ENCODE results near the gene COQ5. TPM values are rescaled to one million over a fixed set of nuclear protein-coding genes. Genes with fewer than 3 reads are reported as not detected.

Gene COQ5
- polyA plus RNA-seq, 1 experiment, result 27.7 TPM

GRCh38 chr12:120457133-120457532 is 71.8 kb downstream of the COQ5 start:
- ChIA-PET CTCF (interaction anchor here (0.6 to 6.5 kb wide), 6 partner anchors 11 to 124 kb away, joined by 3 to 57 read pairs (median 3); partner anchors contain the start of genes POP5 and SRSF9), POLR2A (no interaction called here)
- DNase-seq (ENCODE audit: low read depth), result no peak
- Histone ChIP-seq H3K36me3 (ENCODE audit: control insufficient read depth, insufficient read depth, low read length) (peaks cover 27% of the 10 kb centered on the region), H3K27me3 (ENCODE audit: control insufficient read depth, insufficient read depth, low read length) (no peaks in the 10 kb centered on the region), H3K4me3 (ENCODE audit: low read depth, low read length) (no peak overlapping the region)
- peak; percentile 45; the same call in 1 of the 2 replicates for TF ChIP-seq CTCF (IDR thresholded peaks at IDR 0.05; ENCODE audit: insufficient read depth, low read depth, low read length)

- ChIA-PET CTCF (interaction anchor here (6.5 kb wide), 1 partner anchor 12 kb away, joined by 57 read pairs; the partner anchor contains the start of gene SRSF9), POLR2A (interaction anchor here (0.6 kb wide), 1 partner anchor 324 kb away, joined by 6 read pairs; no protein-coding TSS in a partner anchor)
- peaks cover 19% of the 10 kb centered on the region for H3K36me3 ChIP-seq (ENCODE audit: control insufficient read depth, insufficient read depth, low read length)
- no peak overlapping the region for H3K4me3 ChIP-seq (ENCODE audit: low read depth, low read length)
- H3K27me3 ChIP-seq (ENCODE audit: control insufficient read depth, insufficient read depth, low read length), result no peaks in the 10 kb centered on the region
- no peak for DNase-seq (ENCODE audit: low read depth)
- TF ChIP-seq CTCF (IDR thresholded peaks at IDR 0.05; ENCODE audit: insufficient read depth, low read depth, low read length), result no peak
Measured at GRCh38 chr12:120455302-120455701, 73.7 kb downstream of the COQ5 start.

GRCh38 chr12:120453977-120454376 is 75.0 kb downstream of the COQ5 start:
- no peak overlapping the region for H3K4me3 ChIP-seq (ENCODE audit: low read depth, low read length)
- ChIA-PET CTCF (interaction anchor here (0.7 to 6.5 kb wide), 4 partner anchors 12 to 36 kb away, joined by 3 to 57 read pairs (median 4); partner anchors contain the start of gene SRSF9), POLR2A (interaction anchor here (0.7 kb wide), 1 partner anchor 9 kb away, joined by 3 read pairs; no protein-coding TSS in a partner anchor)
- TF ChIP-seq CTCF (IDR thresholded peaks at IDR 0.05; ENCODE audit: insufficient read depth, low read depth, low read length), result peak; percentile 64
- H3K36me3 ChIP-seq (ENCODE audit: control insufficient read depth, insufficient read depth, low read length), result peaks cover 13% of the 10 kb centered on the region
- DNase-seq (ENCODE audit: low read depth), result no peak
- no peaks in the 10 kb centered on the region for H3K27me3 ChIP-seq (ENCODE audit: control insufficient read depth, insufficient read depth, low read length)

Small RNA genes lying within 50 kb of the gene (small RNA-seq; reads per million reads assigned to genes)
- not detected for gene RF00019 (ENCODE audit: insufficient read length, low read depth, low replicate concordance)

Other genes starting within 250 kb of the COQ5 start
- not detected in 2 replicates for gene RNU4-2, start 237.3 kb downstream of the COQ5 start, polyA plus RNA-seq (2011; rRNA removed)
- gene RNU4-1, start 235.9 kb downstream of the COQ5 start, polyA plus RNA-seq (2011; rRNA removed), result not detected in 2 replicates
- 1.2 and 1.5 TPM in 2 replicates for gene SIRT4, start 226.8 kb downstream of the COQ5 start, polyA plus RNA-seq (2011; rRNA removed)
- not detected in 2 replicates for gene PLA2G1B, start 201.4 kb downstream of the COQ5 start, polyA plus RNA-seq (2011; rRNA removed)
- not detected in 2 replicates for gene MSI1, start 160.0 kb downstream of the COQ5 start, polyA plus RNA-seq (2011; rRNA removed)
- 362 and 557 TPM in 2 replicates for gene COX6A1, start 91.0 kb downstream of the COQ5 start, polyA plus RNA-seq (2011; rRNA removed)
- 24.7 and 45.0 TPM in 2 replicates for gene TRIAP1, start 82.8 kb downstream of the COQ5 start, polyA plus RNA-seq (2011; rRNA removed)
- 14.8 and 17.9 TPM in 2 replicates for gene GATC, start 82.7 kb downstream of the COQ5 start, polyA plus RNA-seq (2011; rRNA removed)
- 88.0 and 108 TPM in 2 replicates for gene SRSF9, start 59.4 kb downstream of the COQ5 start, polyA plus RNA-seq (2011; rRNA removed)
- gene DYNLL1, start 33.0 kb downstream of the COQ5 start, polyA plus RNA-seq (2011; rRNA removed), result 358 and 610 TPM in 2 replicates
- gene RNF10, start 5.2 kb upstream of the COQ5 start, polyA plus RNA-seq (2011; rRNA removed), result 64.1 and 98.8 TPM in 2 replicates
- gene POP5, start 52.2 kb upstream of the COQ5 start, polyA plus RNA-seq (2011; rRNA removed), result 46.7 and 48.0 TPM in 2 replicates
- 0.32 TPM in 1 of 2 replicates, not detected in the other for gene CABP1, start 111.5 kb upstream of the COQ5 start, polyA plus RNA-seq (2011; rRNA removed)
- 34.3 and 49.4 TPM in 2 replicates for gene MLEC, start 158.0 kb upstream of the COQ5 start, polyA plus RNA-seq (2011; rRNA removed)
- gene UNC119B, start 181.3 kb upstream of the COQ5 start, polyA plus RNA-seq (2011; rRNA removed), result 32.0 and 37.0 TPM in 2 replicates
- 7.4 and 11.9 TPM in 2 replicates for gene ACADS, start 196.7 kb upstream of the COQ5 start, polyA plus RNA-seq (2011; rRNA removed)

Measured in BJ (cell line).